PC-3 (cell line): ENCODE measurements around the gene MSRB2. TPM values are rescaled to one million over a fixed set of nuclear protein-coding genes. Genes with fewer than 3 reads are reported as not detected.

Experiments used
- ATAC-seq: fragments of 200-7000 bp; cut with Tn5 transposase; 2 replicates; pipeline ENCODE4 v1.9.1; 2020; ENCODE audit warnings: mild to moderate bottlenecking, moderate library complexity
- BruUV-seq: library from RNA; stranded (reverse); fragments of 400-500 nt; replicated peaks from 2 replicates; lab custom pipeline; 2021; lab: Mats Ljungman, UMichigan
- CTCF ChIA-PET: fragments of 300-600 bp; sonication (Branson Sonifier 250); formaldehyde crosslinking; loops from one replicate; lab custom pipeline; 2022; ENCODE audit warnings: antibody characterized with exemption; lab: Charles Lee
- POLR2A ChIA-PET: fragments of 300-600 bp; sonication (Branson Sonifier 250); formaldehyde crosslinking; loops from one replicate; lab custom pipeline; 2022; ENCODE audit warnings: antibody characterized with exemption; ENCODE audit not compliant: unreplicated experiment; lab: Charles Lee
- DNase-seq: peaks from one replicate; pipeline ENCODE4 v3.0.0-alpha.2; 2015
- H2AFZ ChIP-seq: fragments of 300-600 bp; sonication (generic); 2 replicates; pipeline ENCODE4 v1.6.0; 2016; ENCODE audit warnings: antibody characterized with exemption, low read length
- H3F3A ChIP-seq: fragments of 300-600 bp; sonication (generic); one replicate; pipeline ENCODE4 v1.6.0; 2017; ENCODE audit warnings: antibody characterized with exemption, low read length, control low read depth, mild to moderate bottlenecking; ENCODE audit not compliant: unreplicated experiment
- H3K27ac ChIP-seq: fragments of 300-600 bp; sonication (generic); 2 replicates; pipeline ENCODE4 v1.5.1; 2016; ENCODE audit warnings: mild to moderate bottlenecking, low read length
- H3K27me3 ChIP-seq: fragments of 300-600 bp; sonication (generic); 2 replicates; pipeline ENCODE4 v1.6.1; 2016; ENCODE audit warnings: low read length, mixed read lengths
- H3K36me3 ChIP-seq: fragments of 300-600 bp; sonication (generic); 2 replicates; pipeline ENCODE4 v1.6.1; 2016; ENCODE audit warnings: low read depth, mixed run types, low read length, mixed read lengths
- H3K4me1 ChIP-seq: fragments of 300-600 bp; sonication (generic); 2 replicates; pipeline ENCODE4 v1.5.1; 2016; ENCODE audit warnings: low read length; ENCODE audit not compliant: insufficient read depth
- H3K4me2 ChIP-seq: fragments of 300-600 bp; sonication (generic); 2 replicates; pipeline ENCODE4 v1.6.0; 2016; ENCODE audit warnings: low read length
- H3K4me3 ChIP-seq: fragments of 300-600 bp; sonication (generic); 2 replicates; pipeline ENCODE4 v1.5.1; 2016; ENCODE audit warnings: mild to moderate bottlenecking, low read length, mixed read lengths
- H3K79me2 ChIP-seq: fragments of 300-600 bp; sonication (generic); 2 replicates; pipeline ENCODE4 v1.6.1; 2017; ENCODE audit warnings: low read length, mixed read lengths
- H3K9ac ChIP-seq: fragments of 300-600 bp; sonication (generic); 2 replicates; pipeline ENCODE4 v1.6.0; 2016; ENCODE audit warnings: mild to moderate bottlenecking, low read length
- H3K9me2 ChIP-seq: fragments of 300-600 bp; sonication (generic); replicated peaks from 2 replicates; pipeline ENCODE4 v1.6.1; 2016; ENCODE audit warnings: mixed run types, low read length, mixed read lengths
- H3K9me3 ChIP-seq: fragments of 300-600 bp; sonication (generic); 2 replicates; pipeline ENCODE4 v1.6.1; 2016; ENCODE audit warnings: low read length, mixed read lengths
- H4K20me1 ChIP-seq: fragments of 300-600 bp; sonication (generic); 2 replicates; pipeline ENCODE4 v1.6.1; 2016; ENCODE audit warnings: low read length, mixed read lengths
- EZH2 ChIP-seq: fragments of 300-600 bp; sonication (generic); IDR thresholded peaks from one replicate; pipeline ENCODE4 v1.6.1; 2017; ENCODE audit warnings: antibody characterized with exemption, mild to moderate bottlenecking, low read length; ENCODE audit not compliant: unreplicated experiment
- EZH2phosphoT487 ChIP-seq: fragments of 300-600 bp; sonication (generic); IDR thresholded peaks from 2 replicates; pipeline ENCODE4 v1.6.1; 2018; ENCODE audit warnings: mild to moderate bottlenecking, antibody characterized with exemption, low read length, borderline replicate concordance
- intact Hi-C: fragments of 100-400 bp; cut with micrococcal nuclease; formaldehyde crosslinking; loops from 2 replicates; pipeline ENCODE4 v1.9.0; 2023
- total RNA-seq: library from RNA; depleted of rRNA; stranded (reverse); fragments of >200 nt; gene quantifications from 2 replicates; pipeline ENCODE4 v1.2.3, GENCODE V29; 2014
- TF ChIP-seq, protein P1 (sequence below): fragments of 300-600 bp; sonication (generic); conservative IDR thresholded peaks from 2 replicates; pipeline ENCODE4 v1.5.1; 2017; ENCODE audit warnings: antibody characterized with exemption, low read depth, mild to moderate bottlenecking, low read length

The MSRB2 gene
- total RNA-seq, 1 experiment from 2014 or later: 14.3 TPM

GRCh38 chr10:23139677-23140076, 44.3 kb downstream of the MSRB2 start:
- Histone ChIP-seq H4K20me1 (no peaks in the 10 kb centered on the region), H3K9ac (no peak overlapping the region), H3K79me2 (no peaks in the 10 kb centered on the region), H3K36me3 (no peaks in the 10 kb centered on the region), H3K27ac (no peak overlapping the region), H2AFZ (no peak overlapping the region), H3K4me3 (no peak overlapping the region), H3K9me3 (no peaks in the 10 kb centered on the region), H3K9me2 (no peaks in the 10 kb centered on the region), H3F3A (no peaks in the 10 kb centered on the region), H3K4me2 (no peak overlapping the region), H3K27me3 (no peaks in the 10 kb centered on the region), H3K4me1 (no peaks in the 10 kb centered on the region)
- ATAC-seq: no peak
- TF ChIP-seq, protein P1, sequence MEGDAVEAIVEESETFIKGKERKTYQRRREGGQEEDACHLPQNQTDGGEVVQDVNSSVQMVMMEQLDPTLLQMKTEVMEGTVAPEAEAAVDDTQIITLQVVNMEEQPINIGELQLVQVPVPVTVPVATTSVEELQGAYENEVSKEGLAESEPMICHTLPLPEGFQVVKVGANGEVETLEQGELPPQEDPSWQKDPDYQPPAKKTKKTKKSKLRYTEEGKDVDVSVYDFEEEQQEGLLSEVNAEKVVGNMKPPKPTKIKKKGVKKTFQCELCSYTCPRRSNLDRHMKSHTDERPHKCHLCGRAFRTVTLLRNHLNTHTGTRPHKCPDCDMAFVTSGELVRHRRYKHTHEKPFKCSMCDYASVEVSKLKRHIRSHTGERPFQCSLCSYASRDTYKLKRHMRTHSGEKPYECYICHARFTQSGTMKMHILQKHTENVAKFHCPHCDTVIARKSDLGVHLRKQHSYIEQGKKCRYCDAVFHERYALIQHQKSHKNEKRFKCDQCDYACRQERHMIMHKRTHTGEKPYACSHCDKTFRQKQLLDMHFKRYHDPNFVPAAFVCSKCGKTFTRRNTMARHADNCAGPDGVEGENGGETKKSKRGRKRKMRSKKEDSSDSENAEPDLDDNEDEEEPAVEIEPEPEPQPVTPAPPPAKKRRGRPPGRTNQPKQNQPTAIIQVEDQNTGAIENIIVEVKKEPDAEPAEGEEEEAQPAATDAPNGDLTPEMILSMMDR: no peak
- TF ChIP-seq EZH2 (no peak), EZH2phosphoT487 (no peak)
- CTCF ChIA-PET: no interaction called here
- POLR2A ChIA-PET: no interaction called here
- no peak for DNase-seq
- intact Hi-C loops: no loop called here
- no TSS peak for BruUV-seq

DNA sequence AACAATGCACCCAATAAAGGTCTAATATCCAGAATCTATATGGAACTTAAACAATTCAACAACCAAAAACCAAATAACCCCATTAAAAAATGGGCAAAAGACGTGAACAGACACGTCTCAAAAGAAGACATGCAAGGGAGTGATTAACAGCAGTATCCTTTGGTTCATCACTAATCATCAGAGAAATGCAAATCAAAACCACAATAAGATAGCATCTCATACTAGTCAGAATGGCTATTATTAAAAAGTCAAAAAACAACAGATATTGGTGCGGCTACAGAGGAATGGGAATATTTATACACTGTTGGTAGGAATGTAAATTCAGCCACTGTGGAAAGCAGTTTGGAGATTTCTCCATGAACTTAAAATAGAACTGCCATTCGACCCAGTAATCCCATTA, 46.6 kb downstream of the MSRB2 start:
- no peak overlapping the region for H3K4me3 ChIP-seq
- intact Hi-C loops: no loop called here
- no peaks in the 10 kb centered on the region for H3K4me1 ChIP-seq
- ChIA-PET POLR2A (no interaction called here), CTCF (no interaction called here)
- H3K27me3 ChIP-seq: no peaks in the 10 kb centered on the region
- no peaks in the 10 kb centered on the region for H3K9me3 ChIP-seq
- no peaks in the 10 kb centered on the region for H3K36me3 ChIP-seq
- no peaks in the 10 kb centered on the region for H3F3A ChIP-seq
- DNase-seq (no peak), ATAC-seq (no peak)
- no peak overlapping the region for H2AFZ ChIP-seq
- H3K4me2 ChIP-seq: no peak overlapping the region
- H3K9ac ChIP-seq: no peak overlapping the region
- H3K9me2 ChIP-seq: no peaks in the 10 kb centered on the region
- no peaks in the 10 kb centered on the region for H4K20me1 ChIP-seq
- BruUV-seq: no TSS peak
- H3K79me2 ChIP-seq: no peaks in the 10 kb centered on the region
- TF ChIP-seq EZH2phosphoT487 (no peak), EZH2 (no peak)
- TF ChIP-seq, protein P1: no peak
- no peak overlapping the region for H3K27ac ChIP-seq

- intact Hi-C loops: no loop called here
- no peak for DNase-seq
- CTCF ChIA-PET: interaction anchor here (0.5 kb wide), 1 partner anchor 137 kb away, joined by 7 read pairs; no protein-coding TSS in a partner anchor
- H3K4me1 ChIP-seq: no peaks in the 10 kb centered on the region
- POLR2A ChIA-PET: no interaction called here
- H3K27me3 ChIP-seq: no peaks in the 10 kb centered on the region
- H3K4me3 ChIP-seq: no peak overlapping the region
- TF ChIP-seq EZH2 (no peak), EZH2phosphoT487 (no peak)
- TF ChIP-seq, protein P1: no peak
- H3K36me3 ChIP-seq: no peaks in the 10 kb centered on the region
- H3K9ac ChIP-seq: no peak overlapping the region
- ATAC-seq: no peak
- H3K9me3 ChIP-seq: no peaks in the 10 kb centered on the region
- no peak overlapping the region for H3K4me2 ChIP-seq
- no peaks in the 10 kb centered on the region for H4K20me1 ChIP-seq
- no peaks in the 10 kb centered on the region for H3F3A ChIP-seq
- no peaks in the 10 kb centered on the region for H3K79me2 ChIP-seq
- H2AFZ ChIP-seq: no peak overlapping the region
- no TSS peak for BruUV-seq
- H3K9me2 ChIP-seq: no peaks in the 10 kb centered on the region
- H3K27ac ChIP-seq: no peak overlapping the region
Observed at GRCh38 chr10:23146258-23146657, 50.9 kb downstream of the MSRB2 start.
